ENCODE results near the gene SPRYD4. TPM values are rescaled to one million over a fixed set of nuclear protein-coding genes. Genes with fewer than 3 reads are reported as not detected.
"Not testable (repeated sequence)": the region's sequence is repeated elsewhere in the genome, so short reads cannot be mapped to it uniquely, and the experiment has no call there.

SPRYD4 gene
- total RNA-seq, 1 donor from 2014 or later, result 1.1 TPM

- Histone ChIP-seq H3K4me3 (ENCODE audit: low read depth, low read length) (no peak overlapping the region), H3K27me3 (ENCODE audit: control insufficient read depth, insufficient read depth, low read length) (no peaks in the 10 kb centered on the region), H3K36me3 (ENCODE audit: control insufficient read depth, insufficient read depth, low read length) (peaks cover 4% of the 10 kb centered on the region)
- no peak for TF ChIP-seq CTCF (IDR thresholded peaks at IDR 0.05; ENCODE audit: insufficient read depth, low read length, severe bottlenecking)
- FAIRE-seq, result no peak
- DNase-seq (ENCODE audit: low read depth), result peak; percentile 34
Measured at GRCh38 chr12:56431850-56432249, 36.5 kb upstream of the SPRYD4 start.

- FAIRE-seq, result no peak
- peaks cover 1% of the 10 kb centered on the region for H3K36me3 ChIP-seq (ENCODE audit: control insufficient read depth, insufficient read depth, low read length)
- H3K27me3 ChIP-seq (ENCODE audit: control insufficient read depth, insufficient read depth, low read length), result no peaks in the 10 kb centered on the region
- TF ChIP-seq CTCF (IDR thresholded peaks at IDR 0.05; ENCODE audit: insufficient read depth, low read length, severe bottlenecking), result no peak
- no peak for DNase-seq (ENCODE audit: low read depth)
- H3K4me3 ChIP-seq (ENCODE audit: low read depth, low read length), result no peak overlapping the region
Measured at GRCh38 chr12:56434828-56435227, 33.5 kb upstream of the SPRYD4 start.

- no peak for TF ChIP-seq CTCF (IDR thresholded peaks at IDR 0.05; ENCODE audit: insufficient read depth, low read length, severe bottlenecking)
- H3K4me3 ChIP-seq (ENCODE audit: low read depth, low read length), result no peak overlapping the region
- FAIRE-seq (no peak), DNase-seq (ENCODE audit: low read depth) (no peak)
- H3K36me3 ChIP-seq (ENCODE audit: control insufficient read depth, insufficient read depth, low read length), result peaks cover 1% of the 10 kb centered on the region
- H3K27me3 ChIP-seq (ENCODE audit: control insufficient read depth, insufficient read depth, low read length), result no peaks in the 10 kb centered on the region
Measured at GRCh38 chr12:56437430-56438176, 30.8 kb upstream of the SPRYD4 start.

- not testable (repeated sequence) for H3K4me3 ChIP-seq (ENCODE audit: low read depth, low read length); H3K27me3 ChIP-seq (ENCODE audit: control insufficient read depth, insufficient read depth, low read length); H3K36me3 ChIP-seq (ENCODE audit: control insufficient read depth, insufficient read depth, low read length); FAIRE-seq
- DNase-seq (ENCODE audit: low read depth), result peak; percentile 20
Measured at GRCh38 chr12:56443208-56443607, 25.2 kb upstream of the SPRYD4 start.

DNA sequence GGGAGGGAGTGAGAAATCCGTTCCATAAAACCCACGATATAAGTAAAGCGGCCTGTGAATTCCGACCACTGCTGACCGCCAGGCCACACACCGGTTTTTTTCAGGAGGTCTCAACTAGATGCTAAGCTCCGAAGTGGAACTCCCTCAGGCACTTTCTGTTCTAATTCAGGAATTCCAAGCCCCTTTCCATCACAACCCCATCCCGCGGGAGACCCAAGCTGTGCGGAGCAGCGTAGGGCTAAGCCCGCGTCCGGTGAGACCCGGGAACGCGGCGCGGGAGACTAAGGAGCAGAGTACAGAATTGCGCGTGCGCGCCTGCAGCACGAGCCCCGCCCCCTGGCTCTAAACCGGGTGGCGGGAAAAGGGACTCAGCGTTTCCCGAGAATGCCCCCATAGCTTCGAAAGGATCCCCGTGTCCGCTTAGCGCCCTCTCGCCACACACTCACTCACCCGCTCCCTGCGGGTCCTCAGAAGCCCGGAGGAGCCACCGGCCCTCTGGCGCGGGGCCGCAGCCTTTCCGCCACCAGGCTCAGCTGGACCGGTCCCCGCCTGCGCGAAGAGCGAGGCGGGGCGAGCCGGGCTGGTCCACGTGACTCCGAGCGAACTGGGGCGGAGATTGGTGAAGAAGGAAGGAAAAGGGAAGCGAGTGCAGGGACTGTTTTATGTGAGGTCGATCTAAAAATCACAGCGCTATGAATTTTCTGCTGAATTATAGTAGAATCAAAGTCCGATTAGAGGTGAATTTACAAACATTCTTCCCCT lies 19.3 kb upstream of the SPRYD4 start, which contains the start of gene TIMELESS:
TIMELESS (minus strand) TSS at position 567 of the 762 bp plus-strand sequence. CDS start 15,256 bp downstream, outside the sequence.
- FAIRE-seq (no peak), DNase-seq (ENCODE audit: low read depth) (peak; percentile 80)
- H3K4me3 ChIP-seq (ENCODE audit: low read depth, low read length), result peak within 1 kb of the TSS; percentile 56
- no peaks in the 10 kb centered on the region for H3K36me3 ChIP-seq (ENCODE audit: control insufficient read depth, insufficient read depth, low read length)
- no peak for TF ChIP-seq CTCF (IDR thresholded peaks at IDR 0.05; ENCODE audit: insufficient read depth, low read length, severe bottlenecking)
- no peaks in the 10 kb centered on the region for H3K27me3 ChIP-seq (ENCODE audit: control insufficient read depth, insufficient read depth, low read length)

DNA sequence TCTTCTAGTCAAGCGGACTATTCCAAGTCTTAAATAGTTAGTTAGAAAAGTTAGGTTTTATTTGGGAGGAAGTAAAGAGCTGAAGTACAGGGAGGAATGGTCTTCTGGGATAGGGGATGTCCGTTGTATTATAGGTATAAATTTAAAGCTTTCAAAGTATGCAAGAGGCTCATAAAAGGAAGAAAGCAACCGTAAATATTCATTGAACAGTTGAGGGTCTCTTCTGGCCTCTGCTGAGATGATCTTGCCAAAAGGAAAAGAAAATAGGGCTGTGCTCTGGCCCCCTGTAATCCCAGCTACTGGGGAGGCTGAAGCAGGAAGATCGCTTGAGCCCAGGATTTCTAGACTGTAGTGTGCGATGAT lies 18.8 kb upstream of the SPRYD4 start:
- Histone ChIP-seq H3K36me3 (ENCODE audit: control insufficient read depth, insufficient read depth, low read length) (no peaks in the 10 kb centered on the region), H3K4me3 (ENCODE audit: low read depth, low read length) (peak overlapping the region; percentile 56), H3K27me3 (ENCODE audit: control insufficient read depth, insufficient read depth, low read length) (no peaks in the 10 kb centered on the region)
- FAIRE-seq (no peak), DNase-seq (ENCODE audit: low read depth) (no peak)
- TF ChIP-seq CTCF (IDR thresholded peaks at IDR 0.05; ENCODE audit: insufficient read depth, low read length, severe bottlenecking), result no peak

Measured in bronchial epithelial cell (primary cell).